Measurements from ENCODE around the gene ATOX1.
"Not testable (repeated sequence)": the region's sequence is repeated elsewhere in the genome, so short reads cannot be mapped to it uniquely, and the experiment has no call there.

The ATOX1 gene

DNA sequence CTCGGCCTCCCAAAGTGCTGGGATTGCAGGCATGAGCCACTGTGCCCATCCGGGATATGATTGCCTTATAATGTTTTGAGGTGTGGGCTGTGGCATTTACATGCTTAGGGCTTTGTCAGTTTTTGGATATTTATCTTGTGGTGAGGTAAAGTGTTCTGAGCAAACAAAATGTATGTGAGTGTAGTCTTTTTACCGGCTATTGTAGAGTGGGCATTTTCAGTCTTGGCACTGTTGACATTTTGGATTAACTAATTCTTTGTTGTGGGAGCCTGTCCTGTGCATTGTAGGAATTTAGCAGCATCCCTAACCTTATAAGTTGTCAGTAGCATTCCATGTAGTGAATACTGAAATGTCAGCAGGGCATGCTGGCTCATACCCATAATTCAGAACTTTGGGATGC, 34.9 kb upstream of the ATOX1 start:
- DNase-seq (ENCODE audit: low read depth), result no peak
- H3K4me3 ChIP-seq (replicated peaks; ENCODE audit: low read depth, low read length), result no peak overlapping the region
- TF ChIP-seq, protein P1, sequence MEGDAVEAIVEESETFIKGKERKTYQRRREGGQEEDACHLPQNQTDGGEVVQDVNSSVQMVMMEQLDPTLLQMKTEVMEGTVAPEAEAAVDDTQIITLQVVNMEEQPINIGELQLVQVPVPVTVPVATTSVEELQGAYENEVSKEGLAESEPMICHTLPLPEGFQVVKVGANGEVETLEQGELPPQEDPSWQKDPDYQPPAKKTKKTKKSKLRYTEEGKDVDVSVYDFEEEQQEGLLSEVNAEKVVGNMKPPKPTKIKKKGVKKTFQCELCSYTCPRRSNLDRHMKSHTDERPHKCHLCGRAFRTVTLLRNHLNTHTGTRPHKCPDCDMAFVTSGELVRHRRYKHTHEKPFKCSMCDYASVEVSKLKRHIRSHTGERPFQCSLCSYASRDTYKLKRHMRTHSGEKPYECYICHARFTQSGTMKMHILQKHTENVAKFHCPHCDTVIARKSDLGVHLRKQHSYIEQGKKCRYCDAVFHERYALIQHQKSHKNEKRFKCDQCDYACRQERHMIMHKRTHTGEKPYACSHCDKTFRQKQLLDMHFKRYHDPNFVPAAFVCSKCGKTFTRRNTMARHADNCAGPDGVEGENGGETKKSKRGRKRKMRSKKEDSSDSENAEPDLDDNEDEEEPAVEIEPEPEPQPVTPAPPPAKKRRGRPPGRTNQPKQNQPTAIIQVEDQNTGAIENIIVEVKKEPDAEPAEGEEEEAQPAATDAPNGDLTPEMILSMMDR (IDR thresholded peaks at IDR 0.05; ENCODE audit: low read length, missing control alignments), result no peak

DNA sequence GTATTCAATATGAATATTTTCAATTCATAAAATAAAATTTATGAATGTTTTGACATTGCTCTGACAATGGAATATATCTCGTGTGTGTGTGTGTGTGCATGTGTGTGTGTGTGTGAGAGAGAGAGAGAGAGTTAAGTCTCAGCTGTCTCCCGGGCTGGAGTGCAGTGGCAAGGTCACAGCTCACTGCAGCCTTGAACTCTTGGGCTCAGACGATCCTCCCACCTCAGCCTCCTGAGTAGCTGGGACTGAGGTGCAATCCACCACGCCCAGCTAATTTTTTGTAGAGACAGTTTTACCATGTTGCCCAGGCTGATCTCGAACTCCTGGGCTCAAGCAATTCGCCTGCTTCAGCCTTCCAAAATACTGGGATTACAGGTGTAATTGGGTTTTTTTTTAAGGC, 29.4 kb upstream of the ATOX1 start:
- DNase-seq (ENCODE audit: low read depth), result no peak
- TF ChIP-seq, protein P1 (IDR thresholded peaks at IDR 0.05; ENCODE audit: low read length, missing control alignments), result no peak
- H3K4me3 ChIP-seq (replicated peaks; ENCODE audit: low read depth, low read length), result no peak overlapping the region

DNA sequence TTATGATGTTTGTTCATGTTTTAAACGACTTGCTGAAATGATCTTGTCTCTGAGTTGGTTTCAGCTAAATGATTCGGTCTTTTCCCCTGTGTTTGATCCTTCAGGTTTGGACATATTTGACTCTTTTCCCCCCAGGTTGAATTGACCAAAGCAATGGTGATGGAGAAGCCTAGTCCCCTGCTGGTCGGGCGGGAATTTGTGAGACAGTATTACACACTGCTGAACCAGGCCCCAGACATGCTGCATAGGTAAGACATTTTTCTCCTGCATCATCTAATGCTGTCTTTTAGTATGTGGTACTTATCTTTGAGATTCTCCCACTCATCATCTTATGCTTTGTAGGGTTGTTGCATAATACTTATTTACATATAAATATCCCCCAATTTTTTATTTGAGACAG, 28.0 kb upstream of the ATOX1 start:
- DNase-seq (ENCODE audit: low read depth), result no peak
- TF ChIP-seq, protein P1 (IDR thresholded peaks at IDR 0.05; ENCODE audit: low read length, missing control alignments), result no peak
- H3K4me3 ChIP-seq (replicated peaks; ENCODE audit: low read depth, low read length), result no peak overlapping the region

DNA sequence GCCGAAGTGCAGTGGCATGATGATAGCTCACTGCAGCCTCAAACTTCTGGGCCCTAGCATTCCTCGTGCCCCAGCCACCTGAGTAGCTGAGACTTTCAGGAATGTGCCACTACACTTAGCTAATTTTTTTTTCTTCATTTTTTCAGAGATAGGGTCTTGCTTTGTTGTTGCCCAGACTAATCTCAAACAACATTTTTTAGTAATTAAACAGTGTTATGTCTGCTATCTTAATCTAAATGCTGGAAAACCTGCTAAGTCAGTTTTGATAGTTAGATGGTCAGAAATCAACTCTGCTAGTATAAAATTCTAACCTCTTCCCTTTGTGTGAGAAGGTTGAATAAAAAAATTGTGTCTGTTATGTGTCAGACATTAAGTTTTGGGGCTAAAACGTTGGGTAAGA, 25.7 kb upstream of the ATOX1 start:
- no peak for DNase-seq (ENCODE audit: low read depth)
- H3K4me3 ChIP-seq (replicated peaks; ENCODE audit: low read depth, low read length), result no peak overlapping the region
- TF ChIP-seq, protein P1 (IDR thresholded peaks at IDR 0.05; ENCODE audit: low read length, missing control alignments), result no peak

DNA sequence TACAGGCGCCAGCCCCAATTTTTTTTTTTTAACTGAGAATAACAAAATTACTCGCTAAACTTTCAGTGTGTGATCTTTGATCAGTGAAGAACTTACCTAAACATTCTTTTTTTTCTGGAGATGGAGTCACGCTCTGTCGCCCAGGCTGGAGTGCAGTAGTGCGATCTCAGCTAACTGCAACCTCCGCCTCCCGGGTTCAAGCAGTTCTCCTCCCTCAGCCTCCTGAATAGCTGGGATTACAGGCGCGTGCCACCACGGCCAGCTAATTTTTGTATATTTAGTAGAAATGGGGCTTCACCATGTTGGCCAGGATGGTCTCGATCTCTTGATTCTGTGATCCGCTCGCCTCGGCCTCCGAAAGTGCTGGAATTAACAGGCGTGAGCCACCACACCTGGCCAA, 25.2 kb upstream of the ATOX1 start:
- not testable (repeated sequence) for H3K4me3 ChIP-seq (replicated peaks; ENCODE audit: low read depth, low read length); DNase-seq (ENCODE audit: low read depth)

DNA sequence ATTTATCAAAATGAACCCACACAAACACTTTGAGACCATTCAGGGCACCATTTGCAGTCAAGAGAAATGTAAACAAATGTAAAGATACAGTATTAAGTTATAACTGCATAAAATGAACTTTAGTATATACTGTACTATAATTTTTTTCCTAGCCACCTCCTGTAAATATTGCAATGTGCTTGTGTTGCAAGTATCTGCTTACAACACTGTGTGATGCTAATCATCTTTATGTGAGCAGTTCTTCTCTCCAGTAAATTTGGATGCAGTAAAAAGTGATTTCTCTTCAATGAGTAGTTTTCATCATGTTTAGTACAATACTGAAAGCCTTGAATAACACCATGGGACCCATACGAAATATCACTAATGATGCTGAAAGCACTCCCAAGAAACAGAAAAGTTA, 22.8 kb upstream of the ATOX1 start:
- TF ChIP-seq, protein P1 (IDR thresholded peaks at IDR 0.05; ENCODE audit: low read length, missing control alignments), result no peak
- H3K4me3 ChIP-seq (replicated peaks; ENCODE audit: low read depth, low read length), result no peak overlapping the region
- DNase-seq (ENCODE audit: low read depth), result no peak

DNA sequence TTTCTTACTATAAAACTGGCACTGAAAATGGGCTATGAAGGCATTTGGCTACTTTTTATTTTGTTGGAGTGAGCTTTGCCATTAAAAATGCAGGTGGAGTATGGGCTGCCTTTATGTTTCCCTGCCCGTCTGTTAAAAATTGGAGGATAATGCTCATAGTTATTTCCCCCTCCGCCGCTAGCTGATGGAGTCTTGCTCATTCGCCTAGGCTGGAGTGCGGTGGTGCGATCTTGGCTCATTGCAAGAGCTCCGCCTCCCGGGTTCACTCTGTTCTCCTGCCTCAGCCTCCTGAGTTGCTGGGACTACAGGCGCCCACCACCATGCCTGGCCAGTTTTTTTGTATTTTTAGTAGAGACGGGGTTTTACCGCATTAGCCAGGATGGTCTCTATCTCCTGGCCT, 21.9 kb upstream of the ATOX1 start:
- TF ChIP-seq, protein P1 (IDR thresholded peaks at IDR 0.05; ENCODE audit: low read length, missing control alignments), result no peak
- H3K4me3 ChIP-seq (replicated peaks; ENCODE audit: low read depth, low read length), result no peak overlapping the region
- DNase-seq (ENCODE audit: low read depth), result no peak
